Fibroblast of lung (primary cell): ENCODE results near the gene SEZ6L. TPM values are rescaled to one million over a fixed set of nuclear protein-coding genes. Genes with fewer than 3 reads are reported as not detected.

Source experiments
- DNase-seq, 2 donors: peaks; one replicate each; pipeline versions ENCODE4 v3.0.0 to v3.0.0-alpha.2; 2010; ENCODE audit warnings: low read depth in 2 of 2
- H2AFZ ChIP-seq: 2 replicates; pipeline ENCODE4 v1.5.1; 2012; ENCODE audit warnings: low read length, control low read depth, inconsistent platforms
- H3K27ac ChIP-seq: 2 replicates; pipeline ENCODE4 v1.5.1; 2011; ENCODE audit warnings: low read length, control low read depth; ENCODE audit not compliant: insufficient read depth
- H3K27me3 ChIP-seq: 2 replicates; pipeline ENCODE4 v1.5.1; 2011; ENCODE audit warnings: mild to moderate bottlenecking, low read length; ENCODE audit not compliant: control insufficient read depth, insufficient read depth
- H3K36me3 ChIP-seq: 2 replicates; pipeline ENCODE4 v1.5.1; 2011; ENCODE audit warnings: low read length; ENCODE audit not compliant: control insufficient read depth, insufficient read depth
- H3K4me1 ChIP-seq: 2 replicates; pipeline ENCODE4 v1.5.1; 2011; ENCODE audit warnings: low read length; ENCODE audit not compliant: control insufficient read depth, insufficient read depth; ENCODE audit errors: extremely low read depth
- H3K4me2 ChIP-seq: 2 replicates; pipeline ENCODE4 v1.5.1; 2011; ENCODE audit warnings: low read length, control low read depth; ENCODE audit not compliant: insufficient read depth; ENCODE audit errors: extremely low read depth
- H3K4me3 ChIP-seq, 4 experiments: fragments of 200-600 bp in 1 of 4; sonication (generic) in 1 of 4; replicated peaks in 1 of 4; 2 replicates each; pipeline ENCODE4 v1.5.1; 2011 to 2016; ENCODE audit warnings: low read length in 4 of 4, low read depth in 3 of 4, mild to moderate bottlenecking in 3 of 4, control low read depth in 2 of 4, inconsistent platforms in 1 of 4, mixed read lengths in 1 of 4; ENCODE audit not compliant: insufficient read depth in 1 of 4; ENCODE audit errors: control extremely low read depth in 1 of 4
- H3K79me2 ChIP-seq: 2 replicates; pipeline ENCODE4 v1.5.1; 2012; ENCODE audit warnings: mild to moderate bottlenecking, low read length, inconsistent platforms; ENCODE audit not compliant: control insufficient read depth, insufficient read depth
- H3K9ac ChIP-seq: 2 replicates; pipeline ENCODE4 v1.5.1; 2011; ENCODE audit warnings: mild to moderate bottlenecking, low read length, control low read depth; ENCODE audit not compliant: insufficient read depth
- H3K9me3 ChIP-seq: 2 replicates; pipeline ENCODE4 v1.5.1; 2012; ENCODE audit warnings: low read depth, low read length; ENCODE audit not compliant: control insufficient read depth, insufficient read depth
- H4K20me1 ChIP-seq: 2 replicates; pipeline ENCODE4 v1.5.1; 2011; ENCODE audit warnings: low read length; ENCODE audit not compliant: control insufficient read depth, insufficient read depth; ENCODE audit errors: extremely low read depth
- EZH2 ChIP-seq: IDR thresholded peaks from 2 replicates; pipeline ENCODE4 v1.5.1; 2012; ENCODE audit warnings: low read length, control low read depth, mild to moderate bottlenecking; ENCODE audit errors: missing control alignments
- polyA plus RNA-seq, 2 donors: library from polyadenylated mRNA; depleted of rRNA in 1 of 2; stranded (reverse) in 1 of 2; unstranded in 1 of 2; fragments of >200 nt; gene quantifications; 2 replicates each; pipeline ENCODE4 v1.2.1, GENCODE V29; 2011 to 2012; ENCODE audit warnings: missing spikeins in 1 of 2
- total RNA-seq: library from RNA; depleted of rRNA; stranded (reverse); fragments of >200 nt; gene quantifications from 2 replicates; pipeline ENCODE4 v1.2.1, GENCODE V29; 2014
- TF ChIP-seq, protein P1 (sequence below), 2 donors: IDR thresholded peaks in 1 of 2; conservative IDR thresholded peaks in 1 of 2; 1 replicate in 1 of 2; 2 replicates in 1 of 2; pipeline ENCODE4 v1.5.1; 2011 to 2012; ENCODE audit warnings: low read length in 2 of 2, control low read depth in 1 of 2, inconsistent platforms in 1 of 2, low read depth in 1 of 2, mild to moderate bottlenecking in 1 of 2

SEZ6L gene
- total and polyA plus RNA-seq, 2 donors (not counting 1 experiment from before 2014, with no cell fraction given) = not detected

DNA sequence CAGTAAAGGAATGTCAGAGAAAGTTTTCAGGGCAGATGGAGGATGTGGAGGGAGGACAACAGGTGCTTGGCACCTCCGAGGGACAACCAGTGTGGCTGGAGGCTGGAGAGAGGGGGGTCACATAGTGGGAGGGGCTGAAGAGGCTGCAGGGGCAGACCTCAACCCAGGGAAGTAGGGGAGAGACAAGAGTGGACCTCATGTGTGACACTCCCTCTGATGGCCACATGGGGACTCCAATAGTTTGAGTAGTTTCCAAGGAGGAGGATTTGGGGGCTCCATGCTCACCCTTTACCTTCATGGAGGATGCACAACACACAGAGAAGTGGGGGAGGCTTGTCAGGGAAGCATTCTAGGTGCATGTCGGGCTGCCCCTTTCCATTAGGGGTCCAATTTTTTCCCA is 224.7 kb downstream of the SEZ6L start:
- Histone ChIP-seq H3K27me3 (no peaks in the 10 kb centered on the region), H3K9me3 (no peaks in the 10 kb centered on the region), H3K27ac (no peak overlapping the region), H3K36me3 (no peaks in the 10 kb centered on the region), H3K4me3 (no peak overlapping the region), H3K4me2 (no peak overlapping the region), H3K4me1 (no peaks in the 10 kb centered on the region), H4K20me1 (no peaks in the 10 kb centered on the region), H2AFZ (no peak overlapping the region), H3K79me2 (no peaks in the 10 kb centered on the region), H3K9ac (no peak overlapping the region)
- TF ChIP-seq, protein P1, sequence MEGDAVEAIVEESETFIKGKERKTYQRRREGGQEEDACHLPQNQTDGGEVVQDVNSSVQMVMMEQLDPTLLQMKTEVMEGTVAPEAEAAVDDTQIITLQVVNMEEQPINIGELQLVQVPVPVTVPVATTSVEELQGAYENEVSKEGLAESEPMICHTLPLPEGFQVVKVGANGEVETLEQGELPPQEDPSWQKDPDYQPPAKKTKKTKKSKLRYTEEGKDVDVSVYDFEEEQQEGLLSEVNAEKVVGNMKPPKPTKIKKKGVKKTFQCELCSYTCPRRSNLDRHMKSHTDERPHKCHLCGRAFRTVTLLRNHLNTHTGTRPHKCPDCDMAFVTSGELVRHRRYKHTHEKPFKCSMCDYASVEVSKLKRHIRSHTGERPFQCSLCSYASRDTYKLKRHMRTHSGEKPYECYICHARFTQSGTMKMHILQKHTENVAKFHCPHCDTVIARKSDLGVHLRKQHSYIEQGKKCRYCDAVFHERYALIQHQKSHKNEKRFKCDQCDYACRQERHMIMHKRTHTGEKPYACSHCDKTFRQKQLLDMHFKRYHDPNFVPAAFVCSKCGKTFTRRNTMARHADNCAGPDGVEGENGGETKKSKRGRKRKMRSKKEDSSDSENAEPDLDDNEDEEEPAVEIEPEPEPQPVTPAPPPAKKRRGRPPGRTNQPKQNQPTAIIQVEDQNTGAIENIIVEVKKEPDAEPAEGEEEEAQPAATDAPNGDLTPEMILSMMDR (conservative IDR thresholded peaks at IDR 0.05 in 1 of 2, IDR thresholded peaks at IDR 0.05 in 1 of 2; ENCODE audit: low read depth in 1 of 2, low read length in 2 of 2) = peak in 1 of 2 donors; percentile 3
- TF ChIP-seq EZH2 = no peak
- no peak for DNase-seq

DNA sequence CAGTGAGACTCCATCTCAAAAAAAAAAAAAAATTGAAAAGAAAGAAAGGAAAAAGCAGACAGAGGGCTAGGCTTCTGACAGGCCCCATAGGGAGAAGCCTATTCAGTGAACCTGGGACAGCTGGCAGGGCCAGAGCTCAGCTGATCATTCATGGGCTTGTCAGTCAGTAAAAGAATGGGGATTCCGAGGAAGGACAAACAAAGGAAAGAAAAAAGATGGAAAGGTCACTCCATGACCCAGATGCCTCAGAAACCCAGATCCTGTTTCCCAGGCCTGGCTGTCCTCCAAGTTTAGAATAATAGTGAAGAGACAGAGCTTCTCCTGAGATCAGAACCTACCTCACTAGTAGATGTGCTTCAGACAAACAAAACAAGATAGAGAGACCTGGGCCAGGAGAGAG is 225.5 kb downstream of the SEZ6L start:
- no peaks in the 10 kb centered on the region for H4K20me1 ChIP-seq
- no peaks in the 10 kb centered on the region for H3K36me3 ChIP-seq
- TF ChIP-seq, protein P1 (conservative IDR thresholded peaks at IDR 0.05 in 1 of 2, IDR thresholded peaks at IDR 0.05 in 1 of 2; ENCODE audit: low read depth in 1 of 2, low read length in 2 of 2) = no peak
- no peak for TF ChIP-seq EZH2
- H3K27me3 ChIP-seq = no peaks in the 10 kb centered on the region
- no peak overlapping the region for H2AFZ ChIP-seq
- H3K79me2 ChIP-seq = no peaks in the 10 kb centered on the region
- H3K9ac ChIP-seq = no peak overlapping the region
- no peak overlapping the region for H3K27ac ChIP-seq
- H3K9me3 ChIP-seq = no peaks in the 10 kb centered on the region
- no peaks in the 10 kb centered on the region for H3K4me1 ChIP-seq
- no peak for DNase-seq
- no peak overlapping the region for H3K4me2 ChIP-seq
- no peak overlapping the region for H3K4me3 ChIP-seq

DNA sequence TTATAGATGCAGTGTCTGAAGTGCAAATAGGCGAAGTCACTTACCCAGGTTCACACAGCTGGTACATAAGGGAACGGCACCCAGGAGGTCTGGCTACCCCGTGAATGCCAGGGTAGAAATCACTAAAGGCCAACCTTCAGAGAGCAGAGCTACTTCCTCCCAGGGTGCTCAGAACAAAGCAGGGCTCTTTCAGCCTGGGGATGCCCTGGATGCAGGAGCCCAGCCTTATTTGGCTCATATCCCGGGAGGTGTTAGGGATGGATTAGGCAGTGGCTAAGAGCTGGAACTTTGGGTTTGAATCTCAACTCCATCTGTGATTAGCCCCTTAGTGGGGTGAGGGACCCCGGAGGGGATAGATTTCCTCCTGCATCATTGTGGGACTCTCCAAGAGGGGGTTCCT is 226.7 kb downstream of the SEZ6L start:
- H3K9ac ChIP-seq = no peak overlapping the region
- H4K20me1 ChIP-seq = no peaks in the 10 kb centered on the region
- H2AFZ ChIP-seq = no peak overlapping the region
- no peaks in the 10 kb centered on the region for H3K4me1 ChIP-seq
- H3K4me2 ChIP-seq = no peak overlapping the region
- no peak for DNase-seq
- TF ChIP-seq, protein P1 (conservative IDR thresholded peaks at IDR 0.05 in 1 of 2, IDR thresholded peaks at IDR 0.05 in 1 of 2; ENCODE audit: low read depth in 1 of 2, low read length in 2 of 2) = no peak
- no peaks in the 10 kb centered on the region for H3K36me3 ChIP-seq
- no peak overlapping the region for H3K27ac ChIP-seq
- no peaks in the 10 kb centered on the region for H3K9me3 ChIP-seq
- no peaks in the 10 kb centered on the region for H3K79me2 ChIP-seq
- no peaks in the 10 kb centered on the region for H3K27me3 ChIP-seq
- no peak overlapping the region for H3K4me3 ChIP-seq
